ENCODE data around the gene ABHD17A. TPM values are rescaled to one million over a fixed set of nuclear protein-coding genes. Genes with fewer than 3 reads are reported as not detected.

ABHD17A gene
- polyA plus RNA-seq, 1 donor (not counting 4 experiments of a cell fraction or from before 2014, with no cell fraction given) = 27.2 TPM

GRCh38 chr19:1855828-1856255 lies 29.5 kb downstream of the ABHD17A start:
- Histone ChIP-seq H3K27ac (ENCODE audit: control insufficient read depth, insufficient read depth, low read length) (peak overlapping the region; percentile 71), H3K4me1 (ENCODE audit: control insufficient read depth, extremely low read depth, insufficient read depth, low read length) (peaks cover 67% of the 10 kb centered on the region), H3K4me3 (ENCODE audit: control insufficient read depth in 2 of 3, extremely low read depth in 1 of 3, insufficient read depth in 2 of 3, low read depth in 1 of 3, low read length in 3 of 3) (peak overlapping the region; percentile 19 to 68 (median 59)), H3K79me2 (ENCODE audit: control insufficient read depth, insufficient read depth, low read length) (peaks cover 81% of the 10 kb centered on the region), H2AFZ (ENCODE audit: control insufficient read depth, low read length) (no peak overlapping the region), H4K20me1 (ENCODE audit: control insufficient read depth, extremely low read depth, insufficient read depth, low read length) (peaks cover 14% of the 10 kb centered on the region), H3K9ac (ENCODE audit: control insufficient read depth, extremely low read depth, insufficient read depth, low read length) (peak overlapping the region; percentile 69), H3K27me3 (ENCODE audit: control insufficient read depth, extremely low read depth, insufficient read depth, low read length) (no peaks in the 10 kb centered on the region), H3K36me3 (ENCODE audit: control insufficient read depth in 2 of 2, extremely low read depth in 1 of 2, insufficient read depth in 2 of 2, low read length in 2 of 2) (peaks cover 0 to 2% of the 10 kb centered on the region in 2 experiments), H3K4me2 (ENCODE audit: control insufficient read depth, extremely low read depth, insufficient read depth, low read depth, low read length) (peak overlapping the region; percentile 96), H3K9me3 (ENCODE audit: control insufficient read depth, low read depth, low read length) (no peaks in the 10 kb centered on the region), H3K9me1 (ENCODE audit: control insufficient read depth, extremely low read depth, insufficient read depth, low read length) (no peaks in the 10 kb centered on the region)
- dilution Hi-C loops (cut with MboI; ENCODE audit: extremely low pct_ligation_motif_present, low sequenced_read_pairs) = no loop called here
- no peak for TF ChIP-seq EZH2 (IDR thresholded peaks at IDR 0.05; ENCODE audit: low read length)
- TF ChIP-seq CTCF (optimal IDR thresholded peaks at IDR 0.05 in 1 of 3, IDR thresholded peaks at IDR 0.05 in 1 of 3, conservative IDR thresholded peaks at IDR 0.05 in 1 of 3; ENCODE audit: extremely low read depth in 1 of 3, insufficient read depth in 2 of 3, low read length in 3 of 3) = no peak
- FAIRE-seq (no peak), DNase-seq (ENCODE audit: low read depth, low spot score) (no peak)

- peaks cover 61% of the 10 kb centered on the region for H3K4me1 ChIP-seq (ENCODE audit: control insufficient read depth, extremely low read depth, insufficient read depth, low read length)
Observed at GRCh38 chr19:1855040-1855827, 30.1 kb downstream of the ABHD17A start.

More at GRCh38 chr19:1855040-1855827, 30.1 kb downstream of the ABHD17A start:
- DNase-seq (ENCODE audit: low read depth, low spot score) = peak; percentile 52
- Histone ChIP-seq H2AFZ (ENCODE audit: control insufficient read depth, low read length) (no peak overlapping the region), H3K9ac (ENCODE audit: control insufficient read depth, extremely low read depth, insufficient read depth, low read length) (peak overlapping the region; percentile 71), H3K79me2 (ENCODE audit: control insufficient read depth, insufficient read depth, low read length) (peaks cover 77% of the 10 kb centered on the region), H3K36me3 (ENCODE audit: control insufficient read depth in 2 of 2, extremely low read depth in 1 of 2, insufficient read depth in 2 of 2, low read length in 2 of 2) (peaks cover 0 to 5% of the 10 kb centered on the region in 2 experiments), H3K9me3 (ENCODE audit: control insufficient read depth, low read depth, low read length) (no peaks in the 10 kb centered on the region), H3K4me3 (ENCODE audit: control insufficient read depth in 2 of 3, extremely low read depth in 1 of 3, insufficient read depth in 2 of 3, low read depth in 1 of 3, low read length in 3 of 3) (peak overlapping the region; percentile 32 to 73 (median 59)), H3K4me2 (ENCODE audit: control insufficient read depth, extremely low read depth, insufficient read depth, low read depth, low read length) (peak overlapping the region; percentile 96), H3K27me3 (ENCODE audit: control insufficient read depth, extremely low read depth, insufficient read depth, low read length) (no peaks in the 10 kb centered on the region), H4K20me1 (ENCODE audit: control insufficient read depth, extremely low read depth, insufficient read depth, low read length) (peaks cover 10% of the 10 kb centered on the region), H3K9me1 (ENCODE audit: control insufficient read depth, extremely low read depth, insufficient read depth, low read length) (no peaks in the 10 kb centered on the region), H3K27ac (ENCODE audit: control insufficient read depth, insufficient read depth, low read length) (peak overlapping the region; percentile 78)
- peak; percentile 69 for FAIRE-seq
- TF ChIP-seq CTCF (optimal IDR thresholded peaks at IDR 0.05 in 1 of 3, IDR thresholded peaks at IDR 0.05 in 1 of 3, conservative IDR thresholded peaks at IDR 0.05 in 1 of 3; ENCODE audit: extremely low read depth in 1 of 3, insufficient read depth in 2 of 3, low read length in 3 of 3) (peak in 1 of 3 experiments; percentile 16), EZH2 (IDR thresholded peaks at IDR 0.05; ENCODE audit: low read length) (no peak)
- dilution Hi-C loops (cut with MboI; ENCODE audit: extremely low pct_ligation_motif_present, low sequenced_read_pairs) = no loop called here
